ENCODE measurements around the gene STXBP2.

Gene STXBP2

DNA sequence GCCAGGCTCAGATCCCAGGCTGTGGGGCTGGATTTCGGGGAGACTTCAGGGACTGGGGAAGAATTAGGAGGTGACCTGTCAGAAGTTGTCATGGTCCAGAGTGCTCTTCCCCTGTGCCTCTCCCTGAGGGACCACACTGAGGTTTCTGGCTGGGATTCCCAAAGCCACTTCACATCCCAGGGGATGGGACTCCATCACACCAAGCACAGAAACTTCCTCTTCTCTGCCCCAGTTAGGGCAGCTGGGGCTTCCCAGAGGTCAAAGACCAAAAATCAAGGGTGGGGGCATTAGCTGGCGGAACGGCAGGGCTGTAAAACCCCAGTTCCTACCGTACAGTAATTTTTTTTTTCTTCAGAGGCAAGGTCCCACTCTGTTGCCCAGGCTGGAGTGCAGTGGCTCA lies 57.6 kb downstream of the STXBP2 start:
- Histone ChIP-seq H3K4me1 (ENCODE audit: low read depth, poor library complexity, severe bottlenecking) (no peaks in the 10 kb centered on the region), H3K36me3 (ENCODE audit: insufficient read depth) (no peaks in the 10 kb centered on the region), H3K4me3 (IDR thresholded peaks at IDR 0.05; ENCODE audit: insufficient read depth, low read depth, low read length) (no peak overlapping the region), H3K4me2 (no peak overlapping the region), H3K27ac (no peak overlapping the region), H3K9ac (no peak overlapping the region), H4K20me1 (ENCODE audit: insufficient read depth) (no peaks in the 10 kb centered on the region), H2AFZ (ENCODE audit: low read depth) (no peak overlapping the region), H3K79me2 (ENCODE audit: insufficient read depth, low read depth) (no peaks in the 10 kb centered on the region), H3K27me3 (ENCODE audit: insufficient read depth, low read depth) (peaks cover 47% of the 10 kb centered on the region)
- TF ChIP-seq, protein P1, sequence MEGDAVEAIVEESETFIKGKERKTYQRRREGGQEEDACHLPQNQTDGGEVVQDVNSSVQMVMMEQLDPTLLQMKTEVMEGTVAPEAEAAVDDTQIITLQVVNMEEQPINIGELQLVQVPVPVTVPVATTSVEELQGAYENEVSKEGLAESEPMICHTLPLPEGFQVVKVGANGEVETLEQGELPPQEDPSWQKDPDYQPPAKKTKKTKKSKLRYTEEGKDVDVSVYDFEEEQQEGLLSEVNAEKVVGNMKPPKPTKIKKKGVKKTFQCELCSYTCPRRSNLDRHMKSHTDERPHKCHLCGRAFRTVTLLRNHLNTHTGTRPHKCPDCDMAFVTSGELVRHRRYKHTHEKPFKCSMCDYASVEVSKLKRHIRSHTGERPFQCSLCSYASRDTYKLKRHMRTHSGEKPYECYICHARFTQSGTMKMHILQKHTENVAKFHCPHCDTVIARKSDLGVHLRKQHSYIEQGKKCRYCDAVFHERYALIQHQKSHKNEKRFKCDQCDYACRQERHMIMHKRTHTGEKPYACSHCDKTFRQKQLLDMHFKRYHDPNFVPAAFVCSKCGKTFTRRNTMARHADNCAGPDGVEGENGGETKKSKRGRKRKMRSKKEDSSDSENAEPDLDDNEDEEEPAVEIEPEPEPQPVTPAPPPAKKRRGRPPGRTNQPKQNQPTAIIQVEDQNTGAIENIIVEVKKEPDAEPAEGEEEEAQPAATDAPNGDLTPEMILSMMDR (conservative IDR thresholded peaks at IDR 0.05; ENCODE audit: low read depth, low read length) = no peak

Measured in KMS-11 (cell line).